C4-2B (cell line): ENCODE measurements around the gene ATXN2L.

ENCODE experiments used
- ZFX ChIP-seq: fragments of 450-650 bp; IDR thresholded peaks from 2 replicates; pipeline ENCODE4 v1.6.1; 2017
- TF ChIP-seq, protein P1 (sequence below): fragments of 450-650 bp; conservative IDR thresholded peaks from 2 replicates; pipeline ENCODE4 v1.5.1; 2017; ENCODE audit warnings: mild to moderate bottlenecking

- TF ChIP-seq, protein P1, sequence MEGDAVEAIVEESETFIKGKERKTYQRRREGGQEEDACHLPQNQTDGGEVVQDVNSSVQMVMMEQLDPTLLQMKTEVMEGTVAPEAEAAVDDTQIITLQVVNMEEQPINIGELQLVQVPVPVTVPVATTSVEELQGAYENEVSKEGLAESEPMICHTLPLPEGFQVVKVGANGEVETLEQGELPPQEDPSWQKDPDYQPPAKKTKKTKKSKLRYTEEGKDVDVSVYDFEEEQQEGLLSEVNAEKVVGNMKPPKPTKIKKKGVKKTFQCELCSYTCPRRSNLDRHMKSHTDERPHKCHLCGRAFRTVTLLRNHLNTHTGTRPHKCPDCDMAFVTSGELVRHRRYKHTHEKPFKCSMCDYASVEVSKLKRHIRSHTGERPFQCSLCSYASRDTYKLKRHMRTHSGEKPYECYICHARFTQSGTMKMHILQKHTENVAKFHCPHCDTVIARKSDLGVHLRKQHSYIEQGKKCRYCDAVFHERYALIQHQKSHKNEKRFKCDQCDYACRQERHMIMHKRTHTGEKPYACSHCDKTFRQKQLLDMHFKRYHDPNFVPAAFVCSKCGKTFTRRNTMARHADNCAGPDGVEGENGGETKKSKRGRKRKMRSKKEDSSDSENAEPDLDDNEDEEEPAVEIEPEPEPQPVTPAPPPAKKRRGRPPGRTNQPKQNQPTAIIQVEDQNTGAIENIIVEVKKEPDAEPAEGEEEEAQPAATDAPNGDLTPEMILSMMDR = no peak
- no peak for TF ChIP-seq ZFX
Measured at GRCh38 chr16:28826141-28826540, 3.3 kb downstream of the ATXN2L start.
